LoVo (cell line): Measurements from ENCODE around the gene SAT2.

Experiments used
- DNase-seq: peaks from one replicate; pipeline ENCODE4 v3.0.0-alpha.2; 2016; ENCODE audit warnings: low spot score

Gene SAT2

GRCh38 chr17:7590743-7591142 is 36.9 kb downstream of the SAT2 start:
- DNase-seq: no peak

GRCh38 chr17:7589891-7590691 is 37.5 kb downstream of the SAT2 start, which contains the start of gene SOX15:
Gene SOX15 (minus strand): TSS chr17:7590094. CDS start chr17:7589676, 418 bp downstream.
- DNase-seq: no peak

GRCh38 chr17:7589204-7589868 is 38.3 kb downstream of the SAT2 start:
- no peak for DNase-seq

GRCh38 chr17:7588553-7589203 is 38.9 kb downstream of the SAT2 start:
- DNase-seq: no peak

GRCh38 chr17:7587420-7588151 is 40.0 kb downstream of the SAT2 start:
- no peak for DNase-seq

GRCh38 chr17:7586673-7587419 is 40.8 kb downstream of the SAT2 start:
- DNase-seq: no peak

GRCh38 chr17:7583253-7584109 is 44.1 kb downstream of the SAT2 start, which contains the start of gene MPDU1:
Gene MPDU1 (plus strand): TSS chr17:7583852. CDS start chr17:7583863, 11 bp downstream.
- peak; percentile 97 for DNase-seq

GRCh38 chr17:7582396-7583252 is 45.0 kb downstream of the SAT2 start:
- DNase-seq: no peak

- no peak for DNase-seq
These were observed 46.7 kb downstream of the SAT2 start for GRCh38 chr17:7580604-7581575.

GRCh38 chr17:7579834-7580603 is 47.6 kb downstream of the SAT2 start:
- DNase-seq: no peak

GRCh38 chr17:7579001-7579833 is 48.4 kb downstream of the SAT2 start, which contains the start of gene CD68:
Gene CD68 (plus strand): TSS chr17:7579638. CDS start chr17:7579678, 40 bp downstream.
- DNase-seq: peak; percentile 92

- no peak for DNase-seq
These were observed 50.1 kb downstream of the SAT2 start for GRCh38 chr17:7577327-7578199.

- no peak for DNase-seq
These were observed 51.1 kb downstream of the SAT2 start for GRCh38 chr17:7576432-7576937.
